Measurements from ENCODE around the gene RNF220. TPM values are rescaled to one million over a fixed set of nuclear protein-coding genes. Genes with fewer than 3 reads are reported as not detected.

The RNF220 gene
- total and polyA plus RNA-seq, 11 donors: 54.2 to 108 (median 62.4) TPM

GRCh38 chr1:44380666-44381177 is 24.3 kb upstream of the RNF220 start:
- no peak for DNase-seq

DNA sequence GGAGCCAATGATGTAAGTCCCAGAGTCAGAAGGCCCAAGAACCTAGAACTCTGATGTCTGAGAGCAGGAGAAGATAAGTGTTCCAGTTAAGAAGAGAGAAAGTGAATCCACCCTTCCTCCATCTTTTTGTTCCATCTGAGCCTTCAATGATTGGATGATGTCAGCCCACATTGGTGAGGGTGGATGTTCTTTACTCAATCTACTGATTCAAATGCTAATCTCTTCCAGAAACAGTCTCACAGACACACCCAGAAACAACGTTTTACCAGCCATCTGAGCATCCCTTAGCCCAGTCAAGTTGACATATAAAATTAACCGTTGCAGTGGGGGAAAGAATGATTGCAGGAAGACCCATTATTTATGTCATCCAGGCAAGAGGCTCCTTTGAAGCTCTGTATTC is 16.5 kb upstream of the RNF220 start:
- H3K36me3 ChIP-seq: no peaks in the 10 kb centered on the region
- DNase-seq (no peak), ATAC-seq (no peak)
- no peaks in the 10 kb centered on the region for H3K9me3 ChIP-seq
- H3K4me1 ChIP-seq: no peaks in the 10 kb centered on the region
- intact Hi-C loops (cut with DNase I): no loop called here
- no peak overlapping the region for H3K4me3 ChIP-seq
- WGBS, 4 donors: 56 to 63% (median 59%) methylated on average over 2 of the region's 2 CpGs
- no peak overlapping the region for H3K27ac ChIP-seq
- H3K27me3 ChIP-seq: peaks cover 0 to 34% (median 7%) of the 10 kb centered on the region in 9 donors
- TF ChIP-seq POLR2A (IDR thresholded peaks at IDR 0.05): no peak
- TF ChIP-seq CTCF (IDR thresholded peaks at IDR 0.05): no peak

More at GRCh38 chr1:44380666-44381177, 24.3 kb upstream of the RNF220 start:
- Histone ChIP-seq H3K36me3 (no peaks in the 10 kb centered on the region), H3K9me3 (no peaks in the 10 kb centered on the region), H3K4me1 (no peaks in the 10 kb centered on the region), H3K27me3 (peaks cover 0 to under 1% (median 0%) of the 10 kb centered on the region in 9 donors), H3K27ac (no peak overlapping the region), H3K4me3 (no peak overlapping the region)
- no peak for ATAC-seq
- no peak for TF ChIP-seq POLR2A (IDR thresholded peaks at IDR 0.05)
- no peak for TF ChIP-seq CTCF (IDR thresholded peaks at IDR 0.05)
- intact Hi-C loops (cut with DNase I): loop anchor here in 1 of 10 donors (5.0 kb wide), 1 partner anchor 272 kb away; no protein-coding TSS in a partner anchor
- WGBS, 4 donors: 67 to 83% (median 79%) methylated on average over 3 of the region's 3 CpGs

DNA sequence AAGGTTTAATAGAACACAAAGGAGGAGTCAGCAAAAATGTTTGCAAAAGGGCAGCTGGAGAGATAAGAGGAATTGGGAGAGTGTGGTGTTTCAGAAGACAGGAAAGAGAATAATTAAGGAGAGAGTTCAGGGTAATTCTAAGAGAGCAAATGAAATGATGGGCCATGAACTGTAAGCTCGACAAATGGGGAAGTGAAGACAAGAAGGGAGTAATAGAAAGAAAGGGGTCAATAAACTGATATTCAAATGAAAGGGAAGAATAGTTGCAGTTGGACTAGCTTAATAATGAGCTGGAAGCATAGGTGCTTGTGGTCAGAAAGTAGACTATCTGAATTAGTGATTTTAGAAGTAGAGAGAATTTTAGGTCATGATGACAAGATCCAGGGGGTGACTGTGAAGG is 15.6 kb upstream of the RNF220 start:
- H3K9me3 ChIP-seq: no peaks in the 10 kb centered on the region
- no peaks in the 10 kb centered on the region for H3K36me3 ChIP-seq
- intact Hi-C loops (cut with DNase I): no loop called here
- H3K4me3 ChIP-seq: no peak overlapping the region
- no peaks in the 10 kb centered on the region for H3K4me1 ChIP-seq
- TF ChIP-seq POLR2A (IDR thresholded peaks at IDR 0.05): no peak
- TF ChIP-seq CTCF (IDR thresholded peaks at IDR 0.05): no peak
- ATAC-seq: no peak
- H3K27ac ChIP-seq: no peak overlapping the region
- WGBS, 4 donors: 78 to 89% (median 83%) methylated on average over 1 of the region's 1 CpG
- no peak for DNase-seq
- peaks cover 0 to 42% (median 8%) of the 10 kb centered on the region in 9 donors for H3K27me3 ChIP-seq

GRCh38 chr1:44390277-44390676 is 14.8 kb upstream of the RNF220 start:
- TF ChIP-seq CTCF (IDR thresholded peaks at IDR 0.05) (no peak), POLR2A (IDR thresholded peaks at IDR 0.05) (no peak)
- ATAC-seq (no peak), DNase-seq (no peak)
- Histone ChIP-seq H3K9me3 (no peaks in the 10 kb centered on the region), H3K27ac (no peak overlapping the region), H3K27me3 (peaks cover 0 to 47% (median 8%) of the 10 kb centered on the region in 9 donors), H3K36me3 (no peaks in the 10 kb centered on the region), H3K4me1 (no peaks in the 10 kb centered on the region), H3K4me3 (no peak overlapping the region)
- WGBS, 4 donors: 30 to 58% (median 48%) methylated on average over 1 of the region's 1 CpG
- intact Hi-C loops (cut with DNase I): no loop called here

All from heart left ventricle (tissue), 16 donors.